NCI-H146 treated with DMSO at 0.1 percent for 48 hours (cell line): ENCODE data around the gene OPRL1.

Experiments
- DNase-seq: peaks from one replicate; lab custom pipeline; 2025; ENCODE audit not compliant: unreplicated experiment; lab: John Stamatoyannopoulos, UW

Gene OPRL1

DNA sequence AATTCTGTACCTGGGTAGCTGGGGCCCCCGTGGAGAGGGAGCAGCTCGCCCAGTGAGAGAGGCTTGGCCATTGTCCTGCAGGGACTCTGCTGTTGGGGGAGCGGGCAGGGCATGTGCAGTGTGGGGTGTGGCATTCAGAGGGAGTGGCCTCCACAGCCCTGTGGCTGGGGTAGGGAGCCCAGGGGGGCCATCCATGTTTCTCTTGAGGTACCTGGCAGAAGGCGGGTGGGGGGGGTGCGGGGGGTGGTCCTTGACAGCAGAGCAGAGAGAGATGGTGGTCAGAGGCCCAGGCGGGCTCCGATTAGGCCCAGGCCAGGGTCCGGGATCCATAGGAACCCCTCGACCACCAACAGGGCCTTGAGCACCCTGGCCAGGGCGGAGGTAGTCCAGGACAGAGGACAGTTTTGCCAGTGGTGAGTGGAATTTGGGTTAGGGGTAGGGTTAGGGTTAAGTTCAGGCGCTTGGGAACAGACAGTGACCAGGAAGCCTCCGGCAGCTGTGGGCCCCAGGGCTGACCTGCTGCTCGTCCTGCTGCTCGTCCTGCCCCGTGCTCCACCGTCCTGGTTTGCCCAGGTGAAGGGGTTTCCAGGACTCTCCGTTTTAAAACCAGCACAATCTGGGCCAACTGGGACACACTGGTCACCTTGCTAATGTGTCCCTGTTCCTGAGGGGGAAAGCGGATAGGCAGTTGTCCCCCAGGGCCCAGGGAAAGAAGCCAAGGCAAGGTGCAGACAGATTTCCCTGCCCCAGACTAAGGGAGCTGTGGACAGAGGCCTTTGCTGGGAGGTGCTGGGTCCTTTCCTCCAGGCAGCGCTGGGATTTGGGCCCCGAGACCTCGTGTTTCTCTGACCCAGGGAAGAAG, 59.5 kb downstream of the OPRL1 start:
- no peak for DNase-seq

DNA sequence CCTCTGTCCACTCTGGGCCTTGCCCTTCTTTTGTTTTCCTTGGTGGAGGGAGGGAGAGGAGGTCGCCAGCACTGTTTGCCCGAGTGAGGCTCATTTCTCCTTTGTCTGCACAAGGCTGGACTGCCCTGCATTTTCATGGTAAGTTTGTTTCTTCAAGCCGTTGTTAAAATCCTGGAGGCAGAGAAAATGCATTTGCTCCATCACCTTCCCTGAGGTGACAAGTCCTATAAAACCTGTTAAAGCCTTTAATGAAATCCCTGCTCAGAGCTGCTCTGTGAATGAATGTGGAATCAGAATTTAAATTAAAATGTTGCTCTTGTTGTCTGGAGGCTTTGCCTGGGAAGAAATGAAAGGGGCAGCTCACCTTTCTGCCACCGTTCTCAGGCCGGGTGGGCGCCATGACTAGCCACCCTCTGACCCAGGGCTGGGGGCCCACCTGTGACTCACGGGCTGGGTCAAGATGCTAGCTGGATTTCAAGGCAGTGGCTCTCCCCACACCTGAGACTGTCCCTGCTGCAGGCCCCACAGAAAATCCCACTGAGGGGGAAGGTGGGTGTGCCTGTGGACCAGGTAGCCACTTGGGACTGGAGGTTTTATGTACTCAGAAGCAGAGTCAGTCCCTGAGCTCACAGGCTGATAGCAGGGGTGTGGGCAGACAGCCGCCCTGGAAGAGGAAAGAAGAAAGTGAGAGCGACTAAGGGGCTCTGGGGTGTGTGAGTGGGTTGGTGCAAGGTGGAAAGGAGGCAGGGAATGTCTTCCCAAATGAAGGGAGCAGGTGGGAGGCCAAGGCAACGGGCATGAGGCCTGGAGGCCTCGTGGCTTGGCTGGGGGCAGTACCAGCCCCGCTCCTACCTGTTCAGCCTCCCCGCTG, 60.4 kb downstream of the OPRL1 start:
- DNase-seq = no peak

DNA sequence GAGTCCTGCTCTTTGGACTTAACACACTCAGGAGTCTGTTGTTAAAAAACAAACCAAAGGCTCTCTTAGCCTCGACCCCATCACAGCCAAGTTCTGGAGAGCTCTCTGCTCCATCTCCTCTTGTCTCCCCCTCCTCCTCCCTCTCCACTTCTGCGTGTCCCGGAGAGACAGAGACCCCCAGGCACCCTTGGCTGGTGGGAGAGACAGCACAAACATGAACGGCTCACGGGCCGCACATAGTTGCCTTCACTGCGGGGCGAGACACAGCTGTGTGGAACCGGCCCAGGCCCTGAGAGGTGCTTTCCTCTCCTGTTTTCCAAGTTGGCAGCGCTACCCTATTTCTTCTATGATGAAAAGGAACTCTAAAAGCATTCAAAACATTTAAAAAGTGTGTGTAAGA, 61.1 kb downstream of the OPRL1 start:
- no peak for DNase-seq

GRCh38 chr20:64142590-64142989, 62.7 kb downstream of the OPRL1 start:
- DNase-seq = no peak

- DNase-seq = no peak
Measured at GRCh38 chr20:64143018-64143801, 63.3 kb downstream of the OPRL1 start.

DNA sequence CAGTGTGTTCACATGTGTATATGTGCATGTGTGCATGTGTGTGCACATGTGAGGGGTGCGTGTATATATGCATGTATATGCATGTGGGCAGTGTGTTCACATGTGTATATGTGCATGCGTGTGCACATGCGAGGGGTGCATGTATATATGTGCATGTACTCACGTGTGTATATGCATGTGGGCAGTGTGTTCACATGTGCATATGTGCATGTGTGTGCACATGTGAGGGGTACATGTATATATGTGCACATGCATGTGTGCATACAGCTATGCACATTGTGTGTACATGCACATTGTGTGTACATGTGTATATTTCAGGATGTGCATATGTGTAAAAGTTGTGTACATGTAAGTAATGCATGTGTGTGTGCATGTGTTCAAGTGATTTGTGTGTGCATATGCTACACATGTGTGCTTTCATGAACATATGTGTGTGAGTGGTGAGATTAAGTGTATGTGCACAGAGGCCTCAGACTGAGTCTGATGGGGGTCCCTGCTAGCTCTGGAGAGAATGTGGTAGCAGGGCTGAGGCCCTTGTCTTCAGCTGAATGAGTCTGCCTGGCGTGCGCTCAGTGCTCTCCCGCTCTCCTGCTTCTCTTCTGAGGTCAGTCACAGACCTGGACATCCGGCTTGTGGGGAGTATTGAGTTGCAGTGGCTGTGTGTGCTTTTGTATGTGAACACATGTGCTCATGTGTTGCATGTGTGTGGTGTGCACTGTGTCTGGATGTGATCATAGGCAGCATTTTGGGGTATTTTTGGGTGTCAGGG, 64.4 kb downstream of the OPRL1 start:
- no peak for DNase-seq

DNA sequence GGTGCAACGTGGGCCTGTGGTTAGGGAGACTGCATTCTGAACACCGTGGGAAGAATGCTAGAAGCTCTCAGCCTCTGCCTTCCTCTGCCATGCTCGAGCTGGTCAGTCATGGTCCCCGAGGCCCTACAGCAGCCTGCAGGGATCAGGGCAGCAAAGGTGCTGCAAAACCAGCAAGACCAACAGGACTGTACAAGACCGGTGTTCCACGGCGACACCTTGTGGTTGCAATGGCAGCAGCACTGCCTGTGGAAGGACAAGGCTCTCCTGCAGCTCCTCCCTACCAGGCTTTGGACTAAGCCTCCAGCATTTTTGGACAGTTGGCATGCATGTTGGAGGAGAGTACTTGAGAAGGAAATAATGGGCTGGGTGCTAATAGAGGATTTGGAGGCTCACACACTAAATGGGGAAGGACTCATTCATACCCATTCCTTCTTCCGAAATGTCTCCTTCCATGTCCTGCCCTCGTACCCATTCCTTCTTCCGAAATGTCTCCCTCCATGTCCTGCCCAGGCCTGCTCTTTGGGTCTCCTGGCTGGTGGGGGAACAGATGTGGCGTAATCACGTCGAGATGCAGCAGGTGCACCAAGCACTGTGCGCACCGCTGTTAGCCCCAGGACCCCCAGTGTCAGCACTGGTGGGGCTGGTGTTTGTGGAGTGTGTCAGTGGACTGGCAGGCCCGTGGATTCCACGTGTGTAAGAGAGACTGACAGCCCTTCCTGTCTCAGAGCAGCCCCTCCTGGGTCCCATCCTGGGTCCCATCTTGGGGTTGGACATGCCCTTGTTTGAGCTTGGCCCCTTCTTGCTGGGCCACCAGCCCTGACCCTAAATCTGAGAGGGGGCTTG, 65.8 kb downstream of the OPRL1 start:
- DNase-seq = no peak

DNA sequence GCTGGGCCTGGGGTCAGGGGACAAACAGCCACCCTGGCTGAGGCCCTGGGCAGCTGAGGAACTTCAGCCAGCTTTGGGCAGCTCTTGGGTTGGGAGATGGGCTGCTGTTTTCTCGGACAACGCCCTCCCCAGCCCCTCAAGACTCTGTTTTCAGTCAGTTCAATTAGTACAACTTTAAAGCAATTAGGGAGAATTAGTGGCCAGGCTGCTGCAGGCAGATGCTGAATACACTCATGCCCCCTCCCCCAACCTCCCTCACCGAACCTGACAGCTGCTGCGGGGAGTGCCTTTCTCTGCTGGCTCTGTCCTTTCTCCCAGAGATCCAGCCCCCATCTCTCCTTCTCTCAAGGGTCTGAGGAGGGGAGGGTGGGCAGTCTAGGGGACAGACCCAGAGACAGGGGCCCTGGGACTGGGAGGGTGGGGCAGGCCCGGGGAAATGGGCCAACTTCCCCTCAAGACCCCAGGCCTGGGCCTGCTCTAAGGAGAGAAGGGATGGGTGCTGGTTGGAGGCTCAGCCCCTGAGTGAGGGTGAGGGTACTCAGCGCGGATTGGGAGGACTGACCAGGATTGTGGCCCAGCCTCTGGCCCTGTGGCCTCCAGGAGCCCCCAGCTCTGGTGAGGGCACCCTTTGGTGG, 66.5 kb downstream of the OPRL1 start:
- DNase-seq = peak; percentile 29

DNA sequence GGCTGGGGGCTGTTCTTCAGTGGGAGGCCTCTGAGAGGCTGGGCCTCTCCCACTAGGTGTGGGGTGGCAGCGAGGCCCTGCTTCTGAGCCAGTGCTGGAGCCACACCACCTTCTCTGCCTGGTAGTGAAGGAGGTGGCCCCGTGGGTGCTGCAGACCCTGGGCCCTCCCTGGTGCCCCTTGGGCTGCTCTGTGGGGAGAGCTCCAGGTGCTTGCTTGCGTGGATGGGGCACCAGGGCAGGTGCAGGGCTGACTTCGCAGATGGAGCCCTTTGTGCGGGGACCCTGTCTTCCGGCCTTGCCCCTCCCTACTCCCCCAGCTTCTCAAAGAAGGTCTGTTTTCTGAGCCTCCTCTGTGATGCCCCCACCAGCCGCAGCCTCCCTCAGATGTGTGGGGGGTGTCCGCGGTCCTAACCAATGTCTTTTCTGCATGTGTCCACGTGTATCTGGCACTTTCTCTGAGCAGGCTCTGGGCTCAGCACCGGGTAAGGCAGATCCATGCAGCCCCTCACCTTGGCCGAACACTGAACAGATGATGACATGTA, 67.1 kb downstream of the OPRL1 start:
- DNase-seq = no peak

GRCh38 chr20:64148581-64148980, 68.7 kb downstream of the OPRL1 start:
- no peak for DNase-seq

DNA sequence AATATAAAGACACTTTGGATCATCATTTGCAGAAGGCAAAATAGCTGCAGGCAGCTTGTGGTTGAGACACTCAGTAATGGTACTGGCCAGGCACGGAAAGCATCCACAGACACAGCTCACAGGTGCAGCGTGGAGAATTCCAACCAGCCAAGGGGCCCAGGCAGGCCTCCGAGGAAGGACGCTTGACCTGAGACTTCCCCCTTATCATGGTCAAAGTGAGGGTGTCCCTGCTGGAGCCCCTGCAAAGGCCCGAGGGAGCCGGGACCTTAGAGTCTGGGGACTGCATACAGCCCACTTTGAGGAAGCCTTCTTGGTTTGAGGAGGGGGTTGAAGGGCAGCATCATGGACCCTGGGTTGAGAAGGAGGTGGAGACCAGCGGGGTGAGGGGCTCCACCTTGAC, 69.3 kb downstream of the OPRL1 start:
- no peak for DNase-seq

DNA sequence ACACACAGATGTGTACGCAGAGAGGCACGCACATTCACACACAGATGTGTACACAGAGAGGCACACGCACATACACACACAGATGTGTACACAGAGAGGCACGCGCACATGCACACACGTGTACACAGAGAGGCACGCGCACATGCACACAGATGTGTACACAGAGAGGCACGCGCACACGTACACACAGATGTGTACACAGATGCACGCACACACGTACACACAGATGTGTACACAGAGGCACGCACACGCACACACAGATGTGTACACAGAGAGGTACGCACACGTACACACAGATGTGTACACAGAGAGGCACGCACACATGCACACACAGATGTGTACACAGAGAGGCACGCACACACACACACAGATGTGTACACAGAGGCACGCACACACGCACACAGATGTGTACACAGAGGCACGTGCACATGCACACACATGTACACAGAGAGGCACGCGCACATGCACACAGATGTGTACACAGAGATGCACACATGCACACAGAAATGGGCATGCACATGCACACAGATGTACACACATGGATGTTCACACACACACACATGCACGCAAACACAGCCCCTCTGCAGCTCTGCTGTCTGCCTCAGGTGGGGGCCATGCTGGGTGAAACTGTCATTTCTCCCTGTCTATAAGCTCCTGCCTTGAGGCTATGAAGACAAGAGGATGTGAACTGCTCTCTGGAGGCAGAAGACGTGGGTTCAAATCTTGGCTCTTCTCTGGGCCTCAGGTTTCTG, 70.1 kb downstream of the OPRL1 start:
- no peak for DNase-seq
